Measurements from ENCODE around the gene SELENOI.

Gene SELENOI

DNA sequence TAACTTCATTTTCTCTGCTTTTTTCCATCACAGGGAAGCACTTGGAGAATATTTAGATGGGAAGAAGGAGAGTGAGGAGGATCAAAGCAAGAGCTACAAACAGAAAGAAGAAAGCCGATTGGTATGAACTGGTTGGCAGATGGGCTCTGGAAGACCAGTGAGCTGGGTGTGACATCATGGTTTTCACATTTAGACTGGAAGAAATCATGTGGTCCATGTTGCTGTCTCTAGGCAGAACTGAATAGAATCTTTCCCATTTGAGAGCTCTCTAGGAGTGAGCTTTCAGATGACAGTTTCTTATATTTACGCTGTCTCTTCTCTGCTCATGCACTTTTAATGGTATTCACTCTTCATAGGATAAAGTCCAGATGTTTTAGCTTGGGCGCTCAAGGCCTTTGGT is 68.4 kb downstream of the SELENOI start:
- TF ChIP-seq TAF1 (IDR thresholded peaks at IDR 0.05; ENCODE audit: low read depth, low read length) (no peak), POLR2A (IDR thresholded peaks at IDR 0.05; ENCODE audit: low read depth, low read length) (no peak)
- FAIRE-seq, result no peak
- no peak for DNase-seq (ENCODE audit: insufficient read length, low spot score)

DNA sequence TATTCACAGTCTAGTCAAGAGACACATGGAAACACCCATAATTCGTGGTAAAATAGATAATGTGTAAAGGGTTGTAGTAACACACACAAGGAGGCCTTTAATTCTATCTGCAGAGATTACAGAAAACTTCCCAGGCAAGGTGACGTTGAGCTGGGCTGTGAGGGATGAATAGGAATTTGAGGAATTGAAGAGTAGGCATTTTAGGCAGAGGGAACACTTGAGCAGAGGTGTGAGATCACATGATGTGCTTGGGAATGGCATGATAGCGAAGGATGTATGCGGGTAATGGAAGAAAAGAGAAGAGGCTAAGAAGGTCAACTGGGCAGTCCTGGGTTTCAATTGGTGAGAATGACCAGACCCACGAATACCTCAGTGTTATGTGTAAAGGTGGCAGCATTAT is 76.0 kb downstream of the SELENOI start:
- FAIRE-seq (no peak), DNase-seq (ENCODE audit: insufficient read length, low spot score) (no peak)
- TF ChIP-seq TAF1 (IDR thresholded peaks at IDR 0.05; ENCODE audit: low read depth, low read length), result no peak
- TF ChIP-seq PAX5 (IDR thresholded peaks at IDR 0.05; ENCODE audit: insufficient read depth, low read length, severe bottlenecking), result no peak
- no peak for TF ChIP-seq POLR2AphosphoS5 (IDR thresholded peaks at IDR 0.05; ENCODE audit: low read depth, low read length)
- TF ChIP-seq POU2F2 (IDR thresholded peaks at IDR 0.05; ENCODE audit: low read depth, low read length), result no peak
- TF ChIP-seq SPI1 (IDR thresholded peaks at IDR 0.05; ENCODE audit: low read depth, low read length), result no peak
- TF ChIP-seq POLR2A (IDR thresholded peaks at IDR 0.05; ENCODE audit: low read depth, low read length), result no peak

GRCh38 chr2:26422947-26423629 is 77.1 kb downstream of the SELENOI start:
- FAIRE-seq, result no peak

GRCh38 chr2:26423750-26424149 is 77.8 kb downstream of the SELENOI start:
- DNase-seq (ENCODE audit: insufficient read length, low spot score) (no peak), FAIRE-seq (no peak)
- TF ChIP-seq POLR2A (IDR thresholded peaks at IDR 0.05; ENCODE audit: low read depth, low read length) (no peak), POU2F2 (IDR thresholded peaks at IDR 0.05; ENCODE audit: low read depth, low read length) (no peak), PAX5 (IDR thresholded peaks at IDR 0.05; ENCODE audit: insufficient read depth, low read length, severe bottlenecking) (no peak)

More at GRCh38 chr2:26422947-26423629, 77.1 kb downstream of the SELENOI start:
- TF ChIP-seq POU2F2 (IDR thresholded peaks at IDR 0.05; ENCODE audit: low read depth, low read length) (no peak), POLR2AphosphoS5 (IDR thresholded peaks at IDR 0.05; ENCODE audit: low read depth, low read length) (no peak), TAF1 (IDR thresholded peaks at IDR 0.05; ENCODE audit: low read depth, low read length) (no peak), PAX5 (IDR thresholded peaks at IDR 0.05; ENCODE audit: insufficient read depth, low read length, severe bottlenecking) (no peak), POLR2A (IDR thresholded peaks at IDR 0.05; ENCODE audit: low read depth, low read length) (no peak), SPI1 (IDR thresholded peaks at IDR 0.05; ENCODE audit: low read depth, low read length) (no peak)
- no peak for DNase-seq (ENCODE audit: insufficient read length, low spot score)

GRCh38 chr2:26424221-26424620 is 78.3 kb downstream of the SELENOI start:
- DNase-seq (ENCODE audit: insufficient read length, low spot score), result no peak
- no peak for FAIRE-seq
- TF ChIP-seq SPI1 (IDR thresholded peaks at IDR 0.05; ENCODE audit: low read depth, low read length) (no peak), PAX5 (IDR thresholded peaks at IDR 0.05; ENCODE audit: insufficient read depth, low read length, severe bottlenecking) (no peak), POLR2AphosphoS5 (IDR thresholded peaks at IDR 0.05; ENCODE audit: low read depth, low read length) (no peak), POLR2A (IDR thresholded peaks at IDR 0.05; ENCODE audit: low read depth, low read length) (no peak), TAF1 (IDR thresholded peaks at IDR 0.05; ENCODE audit: low read depth, low read length) (no peak), POU2F2 (IDR thresholded peaks at IDR 0.05; ENCODE audit: low read depth, low read length) (no peak)

- DNase-seq (ENCODE audit: insufficient read length, low spot score) (no peak), FAIRE-seq (no peak)
- TF ChIP-seq POLR2AphosphoS5 (IDR thresholded peaks at IDR 0.05; ENCODE audit: low read depth, low read length), result no peak
- TF ChIP-seq PAX5 (IDR thresholded peaks at IDR 0.05; ENCODE audit: insufficient read depth, low read length, severe bottlenecking), result no peak
- TF ChIP-seq TAF1 (IDR thresholded peaks at IDR 0.05; ENCODE audit: low read depth, low read length), result no peak
- no peak for TF ChIP-seq POU2F2 (IDR thresholded peaks at IDR 0.05; ENCODE audit: low read depth, low read length)
- no peak for TF ChIP-seq POLR2A (IDR thresholded peaks at IDR 0.05; ENCODE audit: low read depth, low read length)
- TF ChIP-seq SPI1 (IDR thresholded peaks at IDR 0.05; ENCODE audit: low read depth, low read length), result no peak
These were observed 82.9 kb downstream of the SELENOI start for GRCh38 chr2:26428846-26429245.

GRCh38 chr2:26429779-26430578 is 84.0 kb downstream of the SELENOI start:
- DNase-seq (ENCODE audit: insufficient read length, low spot score) (no peak), FAIRE-seq (no peak)
- no peak for TF ChIP-seq POLR2A (IDR thresholded peaks at IDR 0.05; ENCODE audit: low read depth, low read length)
- no peak for TF ChIP-seq TAF1 (IDR thresholded peaks at IDR 0.05; ENCODE audit: low read depth, low read length)
- TF ChIP-seq SPI1 (IDR thresholded peaks at IDR 0.05; ENCODE audit: low read depth, low read length), result no peak
- TF ChIP-seq PAX5 (IDR thresholded peaks at IDR 0.05; ENCODE audit: insufficient read depth, low read length, severe bottlenecking), result no peak
- TF ChIP-seq POU2F2 (IDR thresholded peaks at IDR 0.05; ENCODE audit: low read depth, low read length), result no peak
- TF ChIP-seq POLR2AphosphoS5 (IDR thresholded peaks at IDR 0.05; ENCODE audit: low read depth, low read length), result no peak

- TF ChIP-seq POU2F2 (IDR thresholded peaks at IDR 0.05; ENCODE audit: low read depth, low read length) (no peak), POLR2A (IDR thresholded peaks at IDR 0.05; ENCODE audit: low read depth, low read length) (no peak), SPI1 (IDR thresholded peaks at IDR 0.05; ENCODE audit: low read depth, low read length) (no peak), POLR2AphosphoS5 (IDR thresholded peaks at IDR 0.05; ENCODE audit: low read depth, low read length) (no peak)
- no peak for DNase-seq (ENCODE audit: insufficient read length, low spot score)
- FAIRE-seq, result no peak
These were observed 84.9 kb downstream of the SELENOI start for GRCh38 chr2:26430826-26431225.

DNA sequence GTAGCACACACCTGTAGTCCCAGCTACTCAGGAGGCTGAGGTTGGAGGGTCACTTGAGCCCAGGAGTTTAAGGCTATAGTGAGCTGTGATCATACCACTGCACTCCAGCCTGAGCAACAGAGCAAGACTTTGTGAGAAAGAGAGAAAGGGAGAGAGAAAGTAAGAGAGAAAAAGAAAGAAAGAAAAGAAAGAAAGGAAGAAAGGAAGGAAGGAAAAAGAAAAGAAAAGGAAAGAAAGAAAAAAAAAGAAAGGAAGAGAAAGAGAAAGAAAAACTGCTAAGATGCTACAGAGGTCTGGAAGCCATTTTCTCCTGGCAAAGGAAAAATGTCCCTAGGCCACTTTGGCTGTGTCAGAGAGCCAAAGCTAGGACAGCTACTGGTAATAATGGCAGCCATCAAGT is 86.4 kb downstream of the SELENOI start:
- DNase-seq (ENCODE audit: insufficient read length, low spot score) (no peak), FAIRE-seq (no peak)
- TF ChIP-seq PAX5 (IDR thresholded peaks at IDR 0.05; ENCODE audit: insufficient read depth, low read length, severe bottlenecking) (no peak), POLR2AphosphoS5 (IDR thresholded peaks at IDR 0.05; ENCODE audit: low read depth, low read length) (no peak), TAF1 (IDR thresholded peaks at IDR 0.05; ENCODE audit: low read depth, low read length) (no peak), POU2F2 (IDR thresholded peaks at IDR 0.05; ENCODE audit: low read depth, low read length) (no peak), SPI1 (IDR thresholded peaks at IDR 0.05; ENCODE audit: low read depth, low read length) (no peak), POLR2A (IDR thresholded peaks at IDR 0.05; ENCODE audit: low read depth, low read length) (no peak)

GRCh38 chr2:26432859-26433258 is 86.9 kb downstream of the SELENOI start:
- no peak for TF ChIP-seq PAX5 (IDR thresholded peaks at IDR 0.05; ENCODE audit: insufficient read depth, low read length, severe bottlenecking)
- TF ChIP-seq POLR2A (IDR thresholded peaks at IDR 0.05; ENCODE audit: low read depth, low read length), result no peak
- TF ChIP-seq POLR2AphosphoS5 (IDR thresholded peaks at IDR 0.05; ENCODE audit: low read depth, low read length), result no peak
- TF ChIP-seq POU2F2 (IDR thresholded peaks at IDR 0.05; ENCODE audit: low read depth, low read length), result no peak
- no peak for TF ChIP-seq SPI1 (IDR thresholded peaks at IDR 0.05; ENCODE audit: low read depth, low read length)
- no peak for TF ChIP-seq TAF1 (IDR thresholded peaks at IDR 0.05; ENCODE audit: low read depth, low read length)
- no peak for DNase-seq (ENCODE audit: insufficient read length, low spot score)
- FAIRE-seq, result no peak
